Measurements from ENCODE around the gene POLR3A. TPM values are rescaled to one million over a fixed set of nuclear protein-coding genes. Genes with fewer than 3 reads are reported as not detected.

POLR3A gene
- polyA plus RNA-seq, 1 donor (not counting 4 experiments of a cell fraction or from before 2014, with no cell fraction given): 15.5 TPM

GRCh38 chr10:77971804-77972144 is 57.5 kb downstream of the POLR3A start:
- Histone ChIP-seq H3K9ac (ENCODE audit: control insufficient read depth, extremely low read depth, insufficient read depth, low read length) (no peak overlapping the region), H3K9me1 (ENCODE audit: control insufficient read depth, extremely low read depth, insufficient read depth, low read length) (no peaks in the 10 kb centered on the region), H3K79me2 (ENCODE audit: control insufficient read depth, insufficient read depth, low read length) (no peaks in the 10 kb centered on the region), H3K4me1 (ENCODE audit: control insufficient read depth, extremely low read depth, insufficient read depth, low read length) (peaks cover 8% of the 10 kb centered on the region), H3K4me2 (ENCODE audit: control insufficient read depth, extremely low read depth, insufficient read depth, low read depth, low read length) (no peak overlapping the region), H3K36me3 (ENCODE audit: control insufficient read depth in 2 of 2, extremely low read depth in 1 of 2, insufficient read depth in 2 of 2, low read length in 2 of 2) (peaks cover 3 to 4% of the 10 kb centered on the region in 2 experiments), H3K9me3 (ENCODE audit: control insufficient read depth, low read depth, low read length) (no peaks in the 10 kb centered on the region), H3K27ac (ENCODE audit: control insufficient read depth, insufficient read depth, low read length) (no peak overlapping the region), H3K4me3 (ENCODE audit: control insufficient read depth in 2 of 3, extremely low read depth in 1 of 3, insufficient read depth in 2 of 3, low read depth in 1 of 3, low read length in 3 of 3) (no peak overlapping the region), H2AFZ (ENCODE audit: control insufficient read depth, low read length) (no peak overlapping the region), H4K20me1 (ENCODE audit: control insufficient read depth, extremely low read depth, insufficient read depth, low read length) (no peaks in the 10 kb centered on the region), H3K27me3 (ENCODE audit: control insufficient read depth, extremely low read depth, insufficient read depth, low read length) (no peaks in the 10 kb centered on the region)
- dilution Hi-C loops (cut with MboI; ENCODE audit: extremely low pct_ligation_motif_present, low sequenced_read_pairs): no loop called here
- DNase-seq (ENCODE audit: low read depth, low spot score) (no peak), FAIRE-seq (no peak)
- TF ChIP-seq EZH2 (IDR thresholded peaks at IDR 0.05; ENCODE audit: low read length): no peak
- TF ChIP-seq, protein P1, sequence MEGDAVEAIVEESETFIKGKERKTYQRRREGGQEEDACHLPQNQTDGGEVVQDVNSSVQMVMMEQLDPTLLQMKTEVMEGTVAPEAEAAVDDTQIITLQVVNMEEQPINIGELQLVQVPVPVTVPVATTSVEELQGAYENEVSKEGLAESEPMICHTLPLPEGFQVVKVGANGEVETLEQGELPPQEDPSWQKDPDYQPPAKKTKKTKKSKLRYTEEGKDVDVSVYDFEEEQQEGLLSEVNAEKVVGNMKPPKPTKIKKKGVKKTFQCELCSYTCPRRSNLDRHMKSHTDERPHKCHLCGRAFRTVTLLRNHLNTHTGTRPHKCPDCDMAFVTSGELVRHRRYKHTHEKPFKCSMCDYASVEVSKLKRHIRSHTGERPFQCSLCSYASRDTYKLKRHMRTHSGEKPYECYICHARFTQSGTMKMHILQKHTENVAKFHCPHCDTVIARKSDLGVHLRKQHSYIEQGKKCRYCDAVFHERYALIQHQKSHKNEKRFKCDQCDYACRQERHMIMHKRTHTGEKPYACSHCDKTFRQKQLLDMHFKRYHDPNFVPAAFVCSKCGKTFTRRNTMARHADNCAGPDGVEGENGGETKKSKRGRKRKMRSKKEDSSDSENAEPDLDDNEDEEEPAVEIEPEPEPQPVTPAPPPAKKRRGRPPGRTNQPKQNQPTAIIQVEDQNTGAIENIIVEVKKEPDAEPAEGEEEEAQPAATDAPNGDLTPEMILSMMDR (optimal IDR thresholded peaks at IDR 0.05 in 1 of 3, IDR thresholded peaks at IDR 0.05 in 1 of 3, conservative IDR thresholded peaks at IDR 0.05 in 1 of 3; ENCODE audit: extremely low read depth in 1 of 3, insufficient read depth in 2 of 3, low read length in 3 of 3): no peak

DNA sequence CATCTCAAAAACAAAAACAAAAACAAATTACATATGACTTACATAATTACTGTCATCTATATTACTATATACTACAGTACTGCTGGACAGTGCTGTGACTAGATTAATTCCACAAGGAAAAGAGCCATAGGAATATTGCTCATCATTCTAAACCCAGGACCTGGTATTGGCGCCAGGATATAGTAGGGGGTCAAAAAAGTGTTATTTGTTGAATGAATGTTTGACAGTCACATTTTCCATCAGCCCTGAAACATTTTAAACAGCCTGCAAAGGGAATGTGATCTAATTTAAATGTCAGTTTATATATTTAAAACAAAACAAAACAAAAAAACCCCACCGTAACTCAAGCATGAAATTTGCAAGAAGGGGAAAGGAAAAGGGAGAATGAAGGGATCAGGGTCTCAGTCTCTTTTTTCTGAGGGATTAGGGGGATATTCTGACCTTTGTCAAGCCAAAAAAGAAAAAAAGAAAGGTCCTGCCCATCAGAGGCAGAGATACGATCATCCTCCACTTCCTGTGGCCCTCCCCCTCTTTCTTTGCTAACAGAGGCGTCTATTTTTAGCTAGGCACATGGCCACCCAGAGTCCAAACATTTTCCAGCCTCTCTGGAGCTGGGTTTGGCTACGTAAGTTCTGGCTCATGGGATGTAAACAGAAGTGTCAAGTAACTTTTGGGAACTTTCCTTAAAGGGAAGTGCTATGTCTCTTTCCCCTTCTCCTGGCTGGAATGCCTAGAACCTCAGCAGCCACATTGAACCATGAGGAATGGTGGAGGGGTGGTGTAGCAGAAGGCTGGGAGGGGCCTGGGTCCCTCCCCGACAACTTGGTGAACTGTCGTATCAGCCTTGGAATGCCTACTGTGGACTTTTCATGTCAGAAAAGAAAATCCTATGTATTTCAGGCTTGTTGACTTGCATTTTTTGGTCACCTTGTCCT is 58.2 kb downstream of the POLR3A start:
- peaks cover 8% of the 10 kb centered on the region for H3K4me1 ChIP-seq (ENCODE audit: control insufficient read depth, extremely low read depth, insufficient read depth, low read length)
- no peaks in the 10 kb centered on the region for H4K20me1 ChIP-seq (ENCODE audit: control insufficient read depth, extremely low read depth, insufficient read depth, low read length)
- H3K4me3 ChIP-seq (ENCODE audit: control insufficient read depth in 2 of 3, extremely low read depth in 1 of 3, insufficient read depth in 2 of 3, low read depth in 1 of 3, low read length in 3 of 3): no peak overlapping the region
- FAIRE-seq (no peak), DNase-seq (ENCODE audit: low read depth, low spot score) (no peak)
- H3K9me3 ChIP-seq (ENCODE audit: control insufficient read depth, low read depth, low read length): no peaks in the 10 kb centered on the region
- H3K4me2 ChIP-seq (ENCODE audit: control insufficient read depth, extremely low read depth, insufficient read depth, low read depth, low read length): peak overlapping the region; percentile 6
- H3K36me3 ChIP-seq (ENCODE audit: control insufficient read depth in 2 of 2, extremely low read depth in 1 of 2, insufficient read depth in 2 of 2, low read length in 2 of 2): peaks cover 0 to 3% of the 10 kb centered on the region in 2 experiments
- no peak overlapping the region for H3K9ac ChIP-seq (ENCODE audit: control insufficient read depth, extremely low read depth, insufficient read depth, low read length)
- no peak overlapping the region for H2AFZ ChIP-seq (ENCODE audit: control insufficient read depth, low read length)
- dilution Hi-C loops (cut with MboI; ENCODE audit: extremely low pct_ligation_motif_present, low sequenced_read_pairs): no loop called here
- H3K79me2 ChIP-seq (ENCODE audit: control insufficient read depth, insufficient read depth, low read length): no peaks in the 10 kb centered on the region
- H3K9me1 ChIP-seq (ENCODE audit: control insufficient read depth, extremely low read depth, insufficient read depth, low read length): no peaks in the 10 kb centered on the region
- TF ChIP-seq, protein P1 (optimal IDR thresholded peaks at IDR 0.05 in 1 of 3, IDR thresholded peaks at IDR 0.05 in 1 of 3, conservative IDR thresholded peaks at IDR 0.05 in 1 of 3; ENCODE audit: extremely low read depth in 1 of 3, insufficient read depth in 2 of 3, low read length in 3 of 3): no peak
- TF ChIP-seq EZH2 (IDR thresholded peaks at IDR 0.05; ENCODE audit: low read length): no peak
- no peaks in the 10 kb centered on the region for H3K27me3 ChIP-seq (ENCODE audit: control insufficient read depth, extremely low read depth, insufficient read depth, low read length)
- H3K27ac ChIP-seq (ENCODE audit: control insufficient read depth, insufficient read depth, low read length): no peak overlapping the region

All from keratinocyte (primary cell).